Neuronal stem cell (in vitro differentiated cells): ENCODE data around the gene CMKLR1.
A peak's percentile ranks its signal among the peaks of the same experiment; 100 is the strongest.

Source experiments
- DNase-seq: peaks from one replicate; pipeline ENCODE4 v3.0.0-alpha.2; 2013; ENCODE audit warnings: low spot score
- H2AFZ ChIP-seq: one replicate; pipeline ENCODE4 v1.6.1; 2013; ENCODE audit warnings: mild to moderate bottlenecking, low read length, inconsistent platforms
- H2AK5ac ChIP-seq: 2 replicates; pipeline ENCODE4 v1.6.1; 2013; ENCODE audit warnings: low read depth, mild to moderate bottlenecking, inconsistent platforms, low read length, moderate library complexity, mixed read lengths
- H2BK120ac ChIP-seq: 2 replicates; pipeline ENCODE4 v1.6.1; 2013; ENCODE audit warnings: low read depth, mild to moderate bottlenecking, inconsistent platforms, low read length, moderate library complexity, mixed read lengths
- H2BK12ac ChIP-seq: one replicate; pipeline ENCODE4 v1.6.1; 2013; ENCODE audit warnings: low read length, inconsistent platforms
- H2BK15ac ChIP-seq: 2 replicates; pipeline ENCODE4 v1.6.1; 2013; ENCODE audit warnings: mild to moderate bottlenecking, low read length, inconsistent platforms, mixed read lengths
- H2BK5ac ChIP-seq: one replicate; pipeline ENCODE4 v1.6.1; 2013; ENCODE audit warnings: inconsistent platforms, mild to moderate bottlenecking, low read length, moderate library complexity
- H3K14ac ChIP-seq: one replicate; pipeline ENCODE4 v1.6.1; 2013; ENCODE audit warnings: low read length, inconsistent platforms
- H3K18ac ChIP-seq: 2 replicates; pipeline ENCODE4 v1.6.1; 2013; ENCODE audit warnings: low read length, inconsistent platforms
- H3K23ac ChIP-seq: 2 replicates; pipeline ENCODE4 v1.6.1; 2013; ENCODE audit warnings: low read depth, mild to moderate bottlenecking, mixed read lengths, low read length, inconsistent platforms; ENCODE audit not compliant: poor library complexity
- H3K27ac ChIP-seq: replicated peaks from 3 replicates; pipeline ENCODE4 v1.5.1; 2013; ENCODE audit warnings: low read length, inconsistent platforms
- H3K27me3 ChIP-seq, 3 experiments: 2 replicates each; pipeline ENCODE4 v1.6.1; 2013; ENCODE audit warnings: low read length in 3 of 3, mild to moderate bottlenecking in 2 of 3, inconsistent platforms in 1 of 3, low read depth in 1 of 3, mixed read lengths in 1 of 3, moderate library complexity in 1 of 3; ENCODE audit not compliant: control insufficient read depth in 3 of 3, insufficient read depth in 3 of 3
- H3K36me3 ChIP-seq, 2 donors: replicated peaks in 1 of 2; 2 replicates each; pipeline ENCODE4 v1.6.1; 2013; ENCODE audit warnings: low read length in 2 of 2; ENCODE audit not compliant: control insufficient read depth in 2 of 2, insufficient read depth in 2 of 2
- H3K4ac ChIP-seq: 2 replicates; pipeline ENCODE4 v1.6.1; 2013; ENCODE audit warnings: inconsistent platforms, mild to moderate bottlenecking, low read length, moderate library complexity
- H3K4me1 ChIP-seq, 2 donors: 1 replicate in 1 of 2; 2 replicates in 1 of 2; pipeline ENCODE4 v1.6.1; 2013; ENCODE audit warnings: low read length in 2 of 2, low read depth in 1 of 2; ENCODE audit not compliant: control insufficient read depth in 2 of 2, insufficient read depth in 1 of 2
- H3K4me2 ChIP-seq: one replicate; pipeline ENCODE4 v1.6.1; 2013; ENCODE audit warnings: mild to moderate bottlenecking, low read length, inconsistent platforms; ENCODE audit not compliant: insufficient read depth, poor library complexity, severe bottlenecking
- H3K4me3 ChIP-seq, 2 donors: 2 replicates each; pipeline ENCODE4 v1.5.1; 2013; ENCODE audit warnings: low read length in 2 of 2, mild to moderate bottlenecking in 2 of 2, inconsistent platforms in 1 of 2, moderate library complexity in 1 of 2
- H3K79me1 ChIP-seq: one replicate; pipeline ENCODE4 v1.6.1; 2013; ENCODE audit warnings: low read depth, mild to moderate bottlenecking, inconsistent platforms, low read length, moderate library complexity
- H3K9ac ChIP-seq: one replicate; pipeline ENCODE4 v1.6.1; 2013; ENCODE audit warnings: mild to moderate bottlenecking, low read depth, low read length, inconsistent platforms; ENCODE audit not compliant: poor library complexity
- H3K9me3 ChIP-seq, 2 donors: replicated peaks in 1 of 2; 2 replicates each; pipeline versions ENCODE3 to v1.6.1; 2013; ENCODE audit warnings: low read length in 2 of 2, mild to moderate bottlenecking in 2 of 2, inconsistent platforms in 1 of 2, low read depth in 1 of 2, mixed read lengths in 1 of 2, moderate library complexity in 1 of 2; ENCODE audit not compliant: control insufficient read depth in 2 of 2, insufficient read depth in 1 of 2
- H4K8ac ChIP-seq: one replicate; pipeline ENCODE4 v1.6.1; 2013; ENCODE audit warnings: low read depth, mild to moderate bottlenecking, inconsistent platforms, low read length, moderate library complexity
- H4K91ac ChIP-seq: one replicate; pipeline ENCODE4 v1.6.1; 2013; ENCODE audit warnings: low read length, low read depth, mild to moderate bottlenecking, inconsistent platforms; ENCODE audit not compliant: poor library complexity
- WGBS, 2 donors: extraction: QIAGEN DNeasy Blood & Tissue Kit; methylation state at CpG; one replicate each; pipeline ENCODE4 v1.1.7; 2013; ENCODE audit warnings: missing lambda C conversion rate in 2 of 2, mixed read lengths in 1 of 2; ENCODE audit not compliant: insufficient read length in 2 of 2, insufficient replicate concordance in 1 of 2; ENCODE audit errors: extremely low coverage in 2 of 2; 5-methylcytosine and 5-hydroxymethylcytosine counted together

Gene CMKLR1

DNA sequence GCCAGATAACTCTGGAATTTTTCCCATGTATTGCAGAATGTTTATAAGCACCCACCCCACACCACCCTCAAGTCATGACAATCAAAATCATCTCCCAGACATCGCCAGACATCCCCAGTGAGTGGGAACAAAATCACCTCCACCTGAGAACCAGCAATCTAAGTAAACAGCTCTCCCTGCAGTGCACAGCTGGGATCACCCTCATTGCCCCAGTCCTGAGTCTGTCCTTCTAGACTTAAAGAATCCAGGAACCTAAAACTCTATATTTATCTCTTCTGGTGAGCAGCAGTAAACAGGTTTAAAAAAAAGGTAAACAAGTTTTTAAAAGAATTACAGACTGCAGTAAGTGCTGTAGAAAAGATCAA lies 43.3 kb upstream of the CMKLR1 start:
- H3K27ac ChIP-seq, result no peak overlapping the region
- no peak for DNase-seq
- no peaks in the 10 kb centered on the region for H3K79me1 ChIP-seq
- H3K36me3 ChIP-seq, result no peaks in the 10 kb centered on the region
- H4K8ac ChIP-seq, result no peak overlapping the region
- H3K4me3 ChIP-seq, result no peak overlapping the region
- no peak overlapping the region for H4K91ac ChIP-seq
- H3K18ac ChIP-seq, result no peak overlapping the region
- H3K14ac ChIP-seq, result no peak overlapping the region
- no peak overlapping the region for H2BK15ac ChIP-seq
- H3K4me1 ChIP-seq, result no peaks in the 10 kb centered on the region
- no peak overlapping the region for H3K23ac ChIP-seq
- H2AK5ac ChIP-seq, result no peak overlapping the region
- WGBS, 2 donors, result no CpG with 5 or more reads among the region's 1 CpG
- H2BK12ac ChIP-seq, result no peak overlapping the region
- no peaks in the 10 kb centered on the region for H3K27me3 ChIP-seq
- no peak overlapping the region for H3K4me2 ChIP-seq
- no peak overlapping the region for H3K4ac ChIP-seq
- no peak overlapping the region for H3K9ac ChIP-seq
- peaks cover 0 to 3% of the 10 kb centered on the region in 2 donors for H3K9me3 ChIP-seq
- H2BK120ac ChIP-seq, result no peak overlapping the region
- no peak overlapping the region for H2AFZ ChIP-seq
- H2BK5ac ChIP-seq, result no peak overlapping the region

DNA sequence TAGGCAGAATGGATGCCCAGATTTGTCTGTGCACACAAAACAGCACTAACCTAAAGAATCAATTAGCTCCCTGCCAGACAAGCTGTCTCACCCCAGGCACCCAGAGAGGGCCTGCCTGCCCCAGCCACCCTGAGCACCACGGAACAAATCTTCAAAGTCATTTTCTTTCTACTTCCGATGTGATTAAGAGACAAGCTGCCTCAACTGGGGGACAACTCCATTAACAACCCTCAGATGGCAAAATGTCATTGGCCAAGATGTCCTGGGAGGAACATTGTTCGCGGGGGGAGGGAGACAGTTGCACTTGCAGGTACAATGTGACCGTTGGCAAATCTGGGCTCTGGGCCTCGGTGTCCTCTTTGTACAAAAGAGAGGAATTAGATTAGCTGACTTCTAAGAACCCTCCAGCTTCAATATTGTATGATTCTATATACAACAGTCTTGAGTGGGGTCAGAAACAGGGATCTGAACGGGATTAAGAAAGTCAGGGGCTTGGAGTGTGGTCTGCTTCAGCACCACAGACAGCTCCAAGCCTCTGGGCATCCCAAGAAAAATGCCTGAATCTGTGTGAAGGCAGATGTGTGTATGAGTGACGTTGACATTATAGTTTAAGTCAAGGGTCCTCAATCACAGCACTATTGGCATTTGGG lies 42.8 kb upstream of the CMKLR1 start:
- H2BK120ac ChIP-seq, result no peak overlapping the region
- H2BK5ac ChIP-seq, result no peak overlapping the region
- H3K9ac ChIP-seq, result no peak overlapping the region
- no peak overlapping the region for H2BK12ac ChIP-seq
- no peak overlapping the region for H4K91ac ChIP-seq
- no peaks in the 10 kb centered on the region for H3K79me1 ChIP-seq
- H3K4me1 ChIP-seq, result no peaks in the 10 kb centered on the region
- no peaks in the 10 kb centered on the region for H3K36me3 ChIP-seq
- no peak overlapping the region for H3K14ac ChIP-seq
- H3K9me3 ChIP-seq, result peaks cover 0 to 3% of the 10 kb centered on the region in 2 donors
- no peak overlapping the region for H4K8ac ChIP-seq
- H3K4ac ChIP-seq, result no peak overlapping the region
- no peak overlapping the region for H2AFZ ChIP-seq
- no peak overlapping the region for H3K4me3 ChIP-seq
- no peak overlapping the region for H2AK5ac ChIP-seq
- peak; percentile 70 for DNase-seq
- no peak overlapping the region for H3K4me2 ChIP-seq
- no peak overlapping the region for H3K18ac ChIP-seq
- H3K27ac ChIP-seq, result no peak overlapping the region
- WGBS, 2 donors, result no CpG with 5 or more reads among the region's 8 CpGs
- no peak overlapping the region for H2BK15ac ChIP-seq
- no peaks in the 10 kb centered on the region for H3K27me3 ChIP-seq
- H3K23ac ChIP-seq, result no peak overlapping the region

DNA sequence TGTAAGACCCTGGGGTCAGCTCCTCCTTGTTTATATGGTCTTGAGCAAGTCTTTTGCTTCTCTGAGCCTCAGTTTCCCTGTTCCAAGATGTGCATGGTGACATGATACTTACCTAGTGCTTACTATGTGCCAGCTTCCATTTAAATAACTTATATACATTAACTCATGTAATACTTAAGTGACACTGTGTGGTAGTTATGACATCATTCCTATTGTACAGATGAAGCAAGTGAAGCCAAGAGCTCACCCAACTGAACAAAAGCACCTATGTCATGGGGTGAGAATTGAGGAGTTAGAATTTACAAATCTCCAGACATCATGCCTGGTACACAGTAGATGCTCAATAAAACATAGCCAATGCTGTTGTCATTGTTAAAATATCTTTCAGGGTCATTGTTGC lies 41.3 kb upstream of the CMKLR1 start:
- no peak overlapping the region for H3K4me3 ChIP-seq
- H3K27ac ChIP-seq, result no peak overlapping the region
- H3K4ac ChIP-seq, result no peak overlapping the region
- no peak for DNase-seq
- no peak overlapping the region for H3K14ac ChIP-seq
- H3K23ac ChIP-seq, result no peak overlapping the region
- peaks cover 0 to 3% of the 10 kb centered on the region in 2 donors for H3K9me3 ChIP-seq
- no peak overlapping the region for H3K4me2 ChIP-seq
- no peak overlapping the region for H4K8ac ChIP-seq
- no peaks in the 10 kb centered on the region for H3K79me1 ChIP-seq
- no peak overlapping the region for H4K91ac ChIP-seq
- H3K18ac ChIP-seq, result no peak overlapping the region
- H3K27me3 ChIP-seq, result no peaks in the 10 kb centered on the region
- H2BK5ac ChIP-seq, result no peak overlapping the region
- H2BK15ac ChIP-seq, result no peak overlapping the region
- no peak overlapping the region for H2AK5ac ChIP-seq
- no peak overlapping the region for H3K9ac ChIP-seq
- no peak overlapping the region for H2AFZ ChIP-seq
- no peak overlapping the region for H2BK12ac ChIP-seq
- H3K4me1 ChIP-seq, result no peaks in the 10 kb centered on the region
- H3K36me3 ChIP-seq, result no peaks in the 10 kb centered on the region
- H2BK120ac ChIP-seq, result no peak overlapping the region

DNA sequence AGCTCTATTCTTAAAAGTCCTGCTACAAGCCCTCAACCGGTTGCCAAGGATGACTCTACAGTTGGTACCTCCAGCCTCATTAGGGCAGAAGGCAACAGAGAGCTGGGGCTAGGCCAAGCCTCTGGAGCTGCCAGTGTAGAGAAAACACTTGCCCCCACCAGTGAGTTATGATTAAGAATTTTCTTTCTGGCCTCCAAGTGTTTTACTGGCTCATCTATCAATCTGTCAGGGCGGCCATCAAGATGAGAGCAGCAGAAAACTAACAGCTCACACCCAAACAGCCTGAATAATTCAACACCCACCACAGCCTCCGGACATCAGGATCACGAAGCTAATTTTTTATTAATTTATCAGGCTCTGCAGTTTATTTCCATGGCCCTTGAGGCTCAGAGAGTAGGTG lies 40.7 kb upstream of the CMKLR1 start:
- Histone ChIP-seq H2BK120ac (no peak overlapping the region), H2BK15ac (no peak overlapping the region), H3K4ac (no peak overlapping the region), H2BK5ac (no peak overlapping the region), H3K23ac (no peak overlapping the region), H4K91ac (no peak overlapping the region), H3K14ac (no peak overlapping the region), H3K27me3 (no peaks in the 10 kb centered on the region), H2BK12ac (no peak overlapping the region), H3K36me3 (no peaks in the 10 kb centered on the region), H3K4me3 (no peak overlapping the region), H3K4me1 (no peaks in the 10 kb centered on the region), H3K9ac (no peak overlapping the region), H3K27ac (no peak overlapping the region), H3K4me2 (no peak overlapping the region), H3K79me1 (no peaks in the 10 kb centered on the region), H2AFZ (no peak overlapping the region), H3K18ac (no peak overlapping the region), H4K8ac (no peak overlapping the region), H2AK5ac (no peak overlapping the region), H3K9me3 (no peaks in the 10 kb centered on the region)
- DNase-seq, result no peak
- no CpG with 5 or more reads among the region's 4 CpGs for WGBS, 2 donors
